Measurements from ENCODE around the gene GSG1L. TPM values are rescaled to one million over a fixed set of nuclear protein-coding genes. Genes with fewer than 3 reads are reported as not detected.

Gene GSG1L
- polyA plus RNA-seq, 3 donors, result not detected

DNA sequence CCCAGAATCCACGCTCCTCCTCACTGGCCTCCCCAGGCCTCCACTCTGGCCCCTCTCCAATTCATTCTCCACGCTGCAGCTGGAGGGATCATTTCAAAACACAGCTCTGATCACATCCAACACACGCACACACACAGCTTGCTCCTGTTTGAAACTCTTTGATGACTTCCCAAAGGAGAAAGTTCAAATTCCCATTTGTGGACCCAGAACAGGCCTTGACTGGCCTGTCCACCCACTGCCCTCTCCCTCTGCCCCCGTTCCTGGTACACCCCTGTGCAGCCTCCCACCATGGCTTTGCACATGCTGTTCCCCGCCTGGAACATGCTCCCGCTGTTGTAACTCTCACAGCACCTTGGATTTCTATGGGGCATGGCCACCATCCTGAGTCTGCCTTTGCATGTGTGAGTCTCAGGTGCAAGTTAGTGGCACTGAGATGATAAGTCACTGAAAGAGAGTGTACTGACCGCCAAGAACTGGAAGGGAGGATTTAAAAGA is 100.0 kb downstream of the GSG1L start:
- peaks cover 0 to 5% (median 0%) of the 10 kb centered on the region in 3 donors for H3K27me3 Mint-ChIP-seq (ENCODE audit: low read depth in 3 of 3)
- intact Hi-C loops (cut with micrococcal nuclease), result no loop called here
- no peak overlapping the region for H3K27ac Mint-ChIP-seq

DNA sequence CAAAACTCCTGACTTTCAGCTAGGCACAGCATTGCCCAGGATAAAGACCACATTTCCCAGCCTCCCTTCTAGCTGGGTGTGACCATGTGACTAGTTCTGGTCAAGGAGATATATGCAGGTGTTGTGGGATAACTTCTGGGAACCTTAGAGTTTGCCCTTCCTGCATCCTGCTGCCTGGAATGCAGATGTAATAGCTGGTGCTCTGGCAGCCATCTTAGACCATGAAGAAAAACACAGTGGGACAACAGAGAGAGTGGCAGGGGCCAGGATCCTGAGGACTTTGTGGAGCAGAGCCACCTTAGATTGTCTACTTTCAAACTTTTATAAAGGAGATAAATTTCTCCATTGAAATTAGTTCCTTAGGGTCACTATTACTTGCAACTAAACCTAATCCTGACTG is 101.3 kb downstream of the GSG1L start:
- Mint-ChIP-seq H3K27me3 (ENCODE audit: low read depth in 3 of 3) (peaks cover 0 to 5% (median 0%) of the 10 kb centered on the region in 3 donors), H3K4me3 (no peak overlapping the region), H3K36me3 (no peaks in the 10 kb centered on the region), H3K27ac (no peak overlapping the region), H3K9me3 (peaks cover 0 to 17% (median 10%) of the 10 kb centered on the region in 7 donors), H3K4me1 (peaks cover 2% of the 10 kb centered on the region)
- TF ChIP-seq, protein P1, sequence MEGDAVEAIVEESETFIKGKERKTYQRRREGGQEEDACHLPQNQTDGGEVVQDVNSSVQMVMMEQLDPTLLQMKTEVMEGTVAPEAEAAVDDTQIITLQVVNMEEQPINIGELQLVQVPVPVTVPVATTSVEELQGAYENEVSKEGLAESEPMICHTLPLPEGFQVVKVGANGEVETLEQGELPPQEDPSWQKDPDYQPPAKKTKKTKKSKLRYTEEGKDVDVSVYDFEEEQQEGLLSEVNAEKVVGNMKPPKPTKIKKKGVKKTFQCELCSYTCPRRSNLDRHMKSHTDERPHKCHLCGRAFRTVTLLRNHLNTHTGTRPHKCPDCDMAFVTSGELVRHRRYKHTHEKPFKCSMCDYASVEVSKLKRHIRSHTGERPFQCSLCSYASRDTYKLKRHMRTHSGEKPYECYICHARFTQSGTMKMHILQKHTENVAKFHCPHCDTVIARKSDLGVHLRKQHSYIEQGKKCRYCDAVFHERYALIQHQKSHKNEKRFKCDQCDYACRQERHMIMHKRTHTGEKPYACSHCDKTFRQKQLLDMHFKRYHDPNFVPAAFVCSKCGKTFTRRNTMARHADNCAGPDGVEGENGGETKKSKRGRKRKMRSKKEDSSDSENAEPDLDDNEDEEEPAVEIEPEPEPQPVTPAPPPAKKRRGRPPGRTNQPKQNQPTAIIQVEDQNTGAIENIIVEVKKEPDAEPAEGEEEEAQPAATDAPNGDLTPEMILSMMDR (IDR thresholded peaks at IDR 0.05), result no peak
- Histone ChIP-seq H3K4me3 (replicated peaks in 1 of 3; ENCODE audit: low read depth in 2 of 3, low read length in 3 of 3) (no peak overlapping the region), H3K27ac (ENCODE audit: low read depth in 1 of 2, low read length in 2 of 2) (no peak overlapping the region), H3K4me1 (ENCODE audit: control insufficient read depth in 1 of 2, insufficient read depth in 2 of 2, low read length in 2 of 2) (no peaks in the 10 kb centered on the region), H4K20me1 (ENCODE audit: insufficient read depth, low read length) (no peaks in the 10 kb centered on the region), H3K27me3 (ENCODE audit: control insufficient read depth in 2 of 2, insufficient read depth in 2 of 2, low read length in 2 of 2) (no peaks in the 10 kb centered on the region), H3K79me2 (ENCODE audit: insufficient read depth, low read length) (no peaks in the 10 kb centered on the region), H2AFZ (ENCODE audit: insufficient read depth, low read depth, low read length, poor library complexity, severe bottlenecking) (no peak overlapping the region), H3K9ac (ENCODE audit: insufficient read depth, low read length, poor library complexity, severe bottlenecking) (no peak overlapping the region), H3K4me2 (replicated peaks; ENCODE audit: extremely low read depth, low read length, poor library complexity, severe bottlenecking) (no peak overlapping the region), H3K36me3 (replicated peaks in 1 of 2; ENCODE audit: control insufficient read depth in 1 of 2, insufficient read depth in 2 of 2, low read length in 2 of 2) (no peaks in the 10 kb centered on the region), H3K9me3 (replicated peaks in 1 of 2; ENCODE audit: control insufficient read depth in 1 of 2, insufficient read depth in 1 of 2, low read length in 2 of 2) (peaks cover 6 to 11% of the 10 kb centered on the region in 2 donors)
- intact Hi-C loops (cut with micrococcal nuclease), result no loop called here
- DNase-seq, result no peak

More for the DNA sequence above, 100.0 kb downstream of the GSG1L start:
- H3K9me3 ChIP-seq (replicated peaks in 1 of 2; ENCODE audit: control insufficient read depth in 1 of 2, insufficient read depth in 1 of 2, low read length in 2 of 2), result peaks cover 0 to 6% of the 10 kb centered on the region in 2 donors
- 88% methylated on average over 7 of the region's 7 CpGs for WGBS (ENCODE audit: insufficient coverage)
- H3K9ac ChIP-seq (ENCODE audit: insufficient read depth, low read length, poor library complexity, severe bottlenecking), result no peak overlapping the region
- TF ChIP-seq, protein P1 (IDR thresholded peaks at IDR 0.05), result no peak
- no peaks in the 10 kb centered on the region for H3K4me1 ChIP-seq (ENCODE audit: control insufficient read depth in 1 of 2, insufficient read depth in 2 of 2, low read length in 2 of 2)
- no peaks in the 10 kb centered on the region for H3K36me3 ChIP-seq (replicated peaks in 1 of 2; ENCODE audit: control insufficient read depth in 1 of 2, insufficient read depth in 2 of 2, low read length in 2 of 2)
- no peak overlapping the region for H3K4me2 ChIP-seq (replicated peaks; ENCODE audit: extremely low read depth, low read length, poor library complexity, severe bottlenecking)
- DNase-seq, result no peak
- H3K36me3 Mint-ChIP-seq, result no peaks in the 10 kb centered on the region
- H3K4me3 ChIP-seq (replicated peaks in 1 of 3; ENCODE audit: low read depth in 2 of 3, low read length in 3 of 3), result no peak overlapping the region
- H3K27me3 ChIP-seq (ENCODE audit: control insufficient read depth in 2 of 2, insufficient read depth in 2 of 2, low read length in 2 of 2), result no peaks in the 10 kb centered on the region
- H2AFZ ChIP-seq (ENCODE audit: insufficient read depth, low read depth, low read length, poor library complexity, severe bottlenecking), result no peak overlapping the region
- peaks cover 2% of the 10 kb centered on the region for H3K4me1 Mint-ChIP-seq
- H3K4me3 Mint-ChIP-seq, result no peak overlapping the region
- no peak overlapping the region for H3K27ac ChIP-seq (ENCODE audit: low read depth in 1 of 2, low read length in 2 of 2)
- H3K79me2 ChIP-seq (ENCODE audit: insufficient read depth, low read length), result no peaks in the 10 kb centered on the region
- no peaks in the 10 kb centered on the region for H4K20me1 ChIP-seq (ENCODE audit: insufficient read depth, low read length)
- H3K9me3 Mint-ChIP-seq, result peaks cover 0 to 7% (median 3%) of the 10 kb centered on the region in 7 donors

Measured in CD14-positive monocyte (primary cell).